HepG2 (cell line): ENCODE measurements around the gene CDK6.

ENCODE experiments used
- MTA3 ChIP-seq: sonication (generic); formaldehyde crosslinking; IDR thresholded peaks from 2 replicates; pipeline ENCODE4 v1.4.0; 2020; ENCODE audit warnings: missing genetic modification reagents
- NFATC3 ChIP-seq: sonication (generic); formaldehyde crosslinking; IDR thresholded peaks from 2 replicates; pipeline ENCODE4 v1.5.1; 2020; ENCODE audit warnings: mild to moderate bottlenecking, missing genetic modification reagents
- NR2F2 ChIP-seq: IDR thresholded peaks from 2 replicates; pipeline ENCODE4 v1.6.1; 2012; ENCODE audit warnings: low read depth, inconsistent platforms, borderline replicate concordance
- POLR2A ChIP-seq, 2 experiments: IDR thresholded peaks; 2 replicates each; pipeline ENCODE4 v1.6.1; 2011; ENCODE audit warnings: low read depth in 2 of 2, low read length in 2 of 2, mild to moderate bottlenecking in 1 of 2, moderate library complexity in 1 of 2; ENCODE audit not compliant: insufficient read depth in 1 of 2
- RARG ChIP-seq: sonication (generic); formaldehyde crosslinking; IDR thresholded peaks from 2 replicates; pipeline ENCODE4 v1.4.0; 2020; ENCODE audit warnings: low read depth, mild to moderate bottlenecking, missing genetic modification reagents
- SSRP1 ChIP-seq: IDR thresholded peaks from 2 replicates; pipeline ENCODE4 v1.6.1; 2016; ENCODE audit warnings: control low read depth
- ZNF34 ChIP-seq: sonication (generic); formaldehyde crosslinking; IDR thresholded peaks from 2 replicates; pipeline ENCODE4 v1.4.0; 2020; ENCODE audit warnings: mild to moderate bottlenecking, missing genetic modification reagents, borderline replicate concordance
- TF ChIP-seq, protein P1 (sequence below): sonication (generic); formaldehyde crosslinking; IDR thresholded peaks from 2 replicates; pipeline ENCODE4 v1.8.0; 2022; ENCODE audit warnings: missing genetic modification reagents, mild to moderate bottlenecking, moderate library complexity, borderline replicate concordance
- TF ChIP-seq, protein P2 (sequence below): sonication (generic); formaldehyde crosslinking; IDR thresholded peaks from 2 replicates; pipeline ENCODE4 v1.4.0; 2020; ENCODE audit warnings: missing genetic modification reagents

GRCh38 chr7:92732316-92733036 lies 103.9 kb downstream of the CDK6 start:
- TF ChIP-seq, protein P1, sequence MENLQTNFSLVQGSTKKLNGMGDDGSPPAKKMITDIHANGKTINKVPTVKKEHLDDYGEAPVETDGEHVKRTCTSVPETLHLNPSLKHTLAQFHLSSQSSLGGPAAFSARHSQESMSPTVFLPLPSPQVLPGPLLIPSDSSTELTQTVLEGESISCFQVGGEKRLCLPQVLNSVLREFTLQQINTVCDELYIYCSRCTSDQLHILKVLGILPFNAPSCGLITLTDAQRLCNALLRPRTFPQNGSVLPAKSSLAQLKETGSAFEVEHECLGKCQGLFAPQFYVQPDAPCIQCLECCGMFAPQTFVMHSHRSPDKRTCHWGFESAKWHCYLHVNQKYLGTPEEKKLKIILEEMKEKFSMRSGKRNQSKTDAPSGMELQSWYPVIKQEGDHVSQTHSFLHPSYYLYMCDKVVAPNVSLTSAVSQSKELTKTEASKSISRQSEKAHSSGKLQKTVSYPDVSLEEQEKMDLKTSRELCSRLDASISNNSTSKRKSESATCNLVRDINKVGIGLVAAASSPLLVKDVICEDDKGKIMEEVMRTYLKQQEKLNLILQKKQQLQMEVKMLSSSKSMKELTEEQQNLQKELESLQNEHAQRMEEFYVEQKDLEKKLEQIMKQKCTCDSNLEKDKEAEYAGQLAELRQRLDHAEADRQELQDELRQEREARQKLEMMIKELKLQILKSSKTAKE (CRISPR knock-in tag) = no peak
- TF ChIP-seq RARG (CRISPR knock-in tag) (no peak), ZNF34 (CRISPR knock-in tag) (no peak), SSRP1 (CRISPR knock-in tag) (no peak), NFATC3 (CRISPR knock-in tag) (no peak), POLR2A (IDR thresholded peaks at IDR 0.05; ENCODE audit: insufficient read depth in 1 of 2, low read depth in 2 of 2, low read length in 2 of 2) (no peak), MTA3 (CRISPR knock-in tag) (no peak), NR2F2 (no peak)
- TF ChIP-seq, protein P2, sequence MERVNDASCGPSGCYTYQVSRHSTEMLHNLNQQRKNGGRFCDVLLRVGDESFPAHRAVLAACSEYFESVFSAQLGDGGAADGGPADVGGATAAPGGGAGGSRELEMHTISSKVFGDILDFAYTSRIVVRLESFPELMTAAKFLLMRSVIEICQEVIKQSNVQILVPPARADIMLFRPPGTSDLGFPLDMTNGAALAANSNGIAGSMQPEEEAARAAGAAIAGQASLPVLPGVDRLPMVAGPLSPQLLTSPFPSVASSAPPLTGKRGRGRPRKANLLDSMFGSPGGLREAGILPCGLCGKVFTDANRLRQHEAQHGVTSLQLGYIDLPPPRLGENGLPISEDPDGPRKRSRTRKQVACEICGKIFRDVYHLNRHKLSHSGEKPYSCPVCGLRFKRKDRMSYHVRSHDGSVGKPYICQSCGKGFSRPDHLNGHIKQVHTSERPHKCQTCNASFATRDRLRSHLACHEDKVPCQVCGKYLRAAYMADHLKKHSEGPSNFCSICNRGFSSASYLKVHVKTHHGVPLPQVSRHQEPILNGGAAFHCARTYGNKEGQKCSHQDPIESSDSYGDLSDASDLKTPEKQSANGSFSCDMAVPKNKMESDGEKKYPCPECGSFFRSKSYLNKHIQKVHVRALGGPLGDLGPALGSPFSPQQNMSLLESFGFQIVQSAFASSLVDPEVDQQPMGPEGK (CRISPR knock-in tag) = no peak
